ENCODE data around the gene SIMC1.
"Not testable (repeated sequence)": the region's sequence is repeated elsewhere in the genome, so short reads cannot be mapped to it uniquely, and the experiment has no call there.

SIMC1 gene

DNA sequence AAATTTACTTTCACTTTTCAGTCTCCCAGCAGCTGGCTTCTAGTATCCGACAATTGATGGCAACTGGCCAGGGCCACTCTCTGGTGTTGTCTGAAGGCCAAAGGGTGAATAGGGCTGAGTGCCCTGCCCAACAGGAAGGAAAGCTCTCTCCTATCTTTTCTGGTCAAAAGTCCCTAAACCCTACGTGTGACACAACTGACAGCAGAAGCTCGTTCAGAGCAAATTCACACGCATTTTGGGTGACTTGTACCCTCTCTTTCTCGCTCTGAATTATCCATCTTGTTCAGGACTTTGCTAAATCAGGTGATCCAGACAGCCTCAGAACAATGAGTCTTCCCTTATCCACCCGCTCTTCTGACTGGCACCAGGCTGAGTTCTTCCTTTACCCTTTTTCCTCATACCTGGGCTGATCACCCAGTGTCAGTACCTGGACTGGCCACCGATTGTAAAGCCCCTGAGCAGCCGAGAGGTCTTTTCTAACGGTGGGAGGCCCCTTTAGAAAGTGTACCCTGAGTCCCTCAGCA lies 21.8 kb upstream of the SIMC1 start:
- DNase-seq = not testable (repeated sequence)

DNA sequence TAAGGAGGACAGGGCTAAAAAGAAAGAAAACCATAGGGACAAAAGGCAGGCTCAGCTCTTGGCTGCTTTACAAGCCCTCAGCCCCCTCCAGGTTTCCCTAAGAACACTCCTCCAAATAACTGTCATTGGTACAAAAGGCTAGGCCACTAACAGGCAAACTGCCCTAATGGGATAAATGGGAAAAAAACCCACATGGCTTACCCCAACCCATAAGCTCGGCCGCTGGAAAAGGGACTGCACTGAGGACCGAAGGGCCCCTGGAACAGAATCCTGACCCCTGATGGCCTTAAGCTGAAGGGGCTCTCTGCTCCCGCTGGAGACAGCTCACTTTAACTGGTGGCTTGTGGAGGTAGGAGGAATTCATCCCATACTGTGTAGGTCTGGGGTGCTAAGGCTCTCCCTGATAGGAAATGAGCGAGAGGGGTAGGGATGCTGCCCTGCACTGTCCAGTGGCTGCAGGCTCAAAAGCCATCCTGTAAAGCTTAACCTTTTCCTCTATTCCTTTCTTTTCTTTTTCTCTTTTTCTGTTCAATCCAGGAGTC lies 21.0 kb upstream of the SIMC1 start:
- not testable (repeated sequence) for DNase-seq

DNA sequence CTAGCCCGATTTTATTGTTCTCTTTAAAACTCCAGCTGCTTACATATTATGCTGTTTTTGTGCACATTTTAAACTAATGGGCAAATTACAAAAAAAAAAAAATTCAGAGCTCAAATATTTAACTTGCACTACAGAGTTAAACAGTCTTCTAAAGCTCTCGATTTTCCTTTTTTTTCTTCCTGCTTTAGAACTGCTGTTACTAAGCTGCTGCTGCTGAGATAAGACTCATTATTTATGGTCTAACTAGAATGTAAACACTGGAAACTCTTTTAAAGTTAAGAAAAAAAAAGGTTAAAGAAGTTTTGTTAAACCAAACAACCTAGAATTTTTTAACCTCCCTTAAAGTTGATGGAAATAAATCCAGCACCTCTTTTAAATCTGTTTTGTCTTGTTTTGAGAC lies 20.5 kb upstream of the SIMC1 start:
- DNase-seq = not testable (repeated sequence)

DNA sequence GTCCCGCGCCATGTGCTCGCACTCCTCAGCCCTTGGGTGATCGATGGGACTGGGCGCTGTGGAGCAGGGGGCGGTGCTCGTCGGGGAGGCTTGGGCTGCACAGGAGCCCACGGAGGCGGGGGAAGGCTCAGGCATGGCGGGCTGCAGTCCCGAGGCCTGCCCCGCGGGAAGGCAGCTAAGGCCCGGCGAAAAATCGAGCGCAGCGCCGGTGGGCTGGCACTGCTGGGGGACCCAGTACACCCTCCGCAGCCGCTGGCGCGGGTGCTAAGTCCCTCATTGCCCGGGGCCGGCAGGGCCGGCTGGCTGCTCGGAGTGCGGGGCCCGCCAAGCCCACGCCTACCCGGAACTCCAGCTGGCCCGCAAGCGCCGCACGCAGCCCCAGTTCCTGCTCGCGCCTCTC lies 16.2 kb upstream of the SIMC1 start:
- DNase-seq = not testable (repeated sequence)

DNA sequence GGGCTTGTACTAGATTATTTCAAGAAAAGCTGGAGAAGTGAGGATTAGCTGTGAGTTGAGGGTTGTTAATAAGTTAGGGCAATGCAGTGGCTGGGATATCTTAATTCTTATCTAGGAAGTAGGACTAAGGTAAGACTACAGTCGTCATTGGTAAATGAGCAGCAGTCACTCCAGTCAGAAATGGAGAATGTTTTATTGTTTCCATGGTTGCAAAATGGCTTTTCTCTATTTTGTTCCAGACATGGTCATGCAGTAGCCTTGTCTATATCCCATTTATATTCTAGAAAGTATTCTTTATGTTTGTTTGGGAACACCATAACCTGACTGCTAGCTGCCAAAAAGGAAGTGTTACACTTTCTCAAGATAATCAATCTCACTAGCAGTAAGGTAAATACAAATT lies 9.9 kb upstream of the SIMC1 start:
- not testable (repeated sequence) for DNase-seq

DNA sequence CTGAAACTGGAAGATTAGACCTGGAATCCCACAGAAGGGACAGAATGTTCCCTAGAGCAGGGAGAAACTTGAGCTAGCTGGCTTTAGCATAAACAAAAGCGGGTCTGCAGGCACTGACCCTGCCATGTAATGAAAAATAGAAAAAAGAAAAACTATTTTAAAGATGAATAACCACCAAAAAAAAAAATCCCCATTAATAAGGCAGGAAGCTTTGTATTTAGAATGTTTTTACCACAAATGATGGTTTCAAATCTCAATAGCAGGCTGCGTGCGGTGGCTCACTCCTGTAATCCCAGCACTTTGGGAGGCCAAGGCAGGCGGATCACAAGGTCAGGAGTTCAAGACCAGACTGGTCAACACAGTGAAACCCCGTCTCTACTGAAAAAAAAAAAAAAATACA lies 5.0 kb upstream of the SIMC1 start:
- DNase-seq = not testable (repeated sequence)

DNA sequence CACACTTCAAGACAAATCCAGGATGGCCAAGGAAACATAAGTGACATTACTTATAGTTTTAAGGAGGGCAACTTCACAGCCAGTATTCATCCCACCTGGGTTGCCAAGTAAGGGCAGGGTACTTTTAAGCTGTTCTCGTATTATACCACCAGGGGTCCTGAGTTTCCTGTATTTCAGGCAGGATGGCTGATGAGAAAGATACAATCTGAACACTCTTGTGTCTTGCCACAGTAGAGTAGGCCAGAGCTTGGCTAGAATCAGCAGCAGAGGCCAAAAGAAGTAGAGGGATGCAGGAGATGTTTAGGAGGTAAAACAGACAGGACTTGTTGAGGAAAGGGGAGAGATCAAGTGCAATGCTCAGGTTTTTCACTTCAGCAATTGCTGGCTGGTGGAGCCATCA lies 3.1 kb upstream of the SIMC1 start:
- DNase-seq = peak; percentile 16 to 64

DNA sequence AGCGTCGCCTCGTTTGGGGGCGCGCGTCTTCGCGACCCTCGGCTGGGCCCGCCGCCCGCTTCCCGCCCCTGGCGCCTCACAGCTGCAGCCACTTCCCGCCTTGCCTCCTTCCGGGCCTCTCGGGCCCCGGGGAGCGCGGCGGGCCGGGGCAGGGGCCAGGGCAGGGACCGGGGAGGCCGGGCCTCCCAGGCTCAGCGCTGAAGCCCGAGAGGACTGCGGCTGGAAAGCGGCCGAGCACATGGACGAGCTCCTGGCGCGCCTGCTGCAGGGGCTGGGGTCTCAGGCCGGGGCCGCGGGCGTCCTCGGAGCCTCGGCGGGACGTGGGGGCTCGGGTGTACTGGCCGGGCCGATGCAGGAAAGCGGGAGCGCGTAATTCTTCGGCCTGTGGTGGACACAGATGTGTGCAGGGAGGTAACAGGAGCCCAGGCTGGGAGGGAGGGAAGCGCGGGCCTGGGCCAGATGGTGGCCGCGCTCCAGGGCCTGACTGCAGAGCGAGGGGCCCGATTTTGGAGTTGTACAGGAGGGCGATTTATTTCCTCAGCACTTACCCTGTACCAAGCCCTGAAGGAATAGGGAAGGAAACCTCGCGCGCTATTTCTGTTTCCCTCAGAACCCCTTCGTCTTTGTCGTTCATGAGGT lies 540 bp downstream of the SIMC1 start:
- not testable (repeated sequence) for DNase-seq

DNA sequence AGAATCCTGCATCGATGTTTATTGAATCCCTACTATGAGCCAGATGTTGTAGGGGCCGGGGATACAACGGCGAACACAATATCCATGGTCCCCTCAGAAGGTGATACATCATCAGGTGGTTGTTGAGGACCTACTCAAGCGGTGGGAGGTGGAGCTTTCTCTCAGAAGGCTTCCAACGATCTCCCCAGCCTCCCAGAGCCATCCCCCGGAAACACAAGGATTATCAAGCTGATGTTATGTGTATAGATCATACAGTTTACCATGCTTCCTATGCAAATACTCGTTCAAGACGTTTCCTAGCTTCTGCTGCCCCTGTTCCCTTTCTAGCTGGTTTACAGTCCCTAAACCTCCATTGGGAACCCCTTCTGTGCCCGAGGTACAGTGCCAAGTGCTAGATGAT lies 1.1 kb downstream of the SIMC1 start:
- DNase-seq = not testable (repeated sequence)

DNA sequence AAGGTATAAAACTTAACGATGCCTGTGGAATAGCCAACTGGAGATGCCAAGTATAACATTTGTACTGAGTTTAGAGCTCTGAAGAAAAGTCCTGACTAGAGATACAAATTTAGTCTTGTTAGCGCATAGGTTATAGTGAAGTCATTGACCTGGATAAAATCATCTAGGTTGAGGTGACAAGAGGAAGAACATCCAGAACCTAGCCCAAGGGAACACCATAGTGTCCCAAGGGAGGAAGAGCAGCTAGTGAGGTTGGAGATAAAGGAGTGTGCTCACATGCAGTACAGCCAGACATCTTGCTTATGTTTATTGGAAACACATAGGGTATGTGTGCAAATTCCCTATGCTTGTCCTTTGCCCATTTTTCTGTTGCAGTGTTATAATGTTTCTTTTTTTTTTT lies 6.1 kb downstream of the SIMC1 start:
- not testable (repeated sequence) for DNase-seq

DNA sequence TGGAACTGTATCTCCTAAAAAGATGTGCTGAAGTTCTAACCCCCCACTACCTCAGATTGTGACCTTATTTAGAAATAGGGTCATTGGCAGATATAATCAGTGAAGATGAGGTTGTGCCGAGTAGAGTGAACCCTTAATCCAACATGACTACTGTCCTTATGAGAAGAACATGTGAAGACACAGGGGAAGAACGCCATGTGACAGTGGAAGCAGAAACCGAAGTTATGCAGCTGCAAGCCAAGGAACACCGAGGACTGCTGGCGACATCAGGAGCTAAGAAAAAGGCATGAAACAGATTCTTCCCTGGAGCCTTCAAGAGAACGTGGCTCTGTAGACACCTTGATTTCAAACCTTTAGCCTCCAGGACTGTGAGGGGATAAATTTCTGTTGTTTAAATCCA lies 6.8 kb downstream of the SIMC1 start:
- DNase-seq = not testable (repeated sequence)

DNA sequence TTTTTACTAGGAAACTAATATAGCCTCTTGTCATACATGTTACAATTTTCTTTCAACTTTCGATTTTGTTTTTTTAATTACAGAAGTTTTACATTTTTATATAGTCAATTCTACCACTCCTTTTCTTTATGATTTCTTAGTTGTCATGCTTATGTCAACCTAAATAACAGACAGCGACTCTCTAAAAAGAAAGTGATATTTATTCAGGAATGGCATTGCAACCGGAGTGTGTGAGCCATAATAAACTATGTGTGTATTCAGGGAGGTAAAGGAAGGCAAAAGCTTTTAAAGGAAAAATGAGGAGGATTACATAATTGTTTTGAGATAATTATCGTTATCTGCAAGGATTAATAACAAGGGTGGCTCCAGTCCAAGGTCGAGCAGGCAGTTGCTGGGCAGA lies 7.3 kb downstream of the SIMC1 start:
- DNase-seq = not testable (repeated sequence)

DNA sequence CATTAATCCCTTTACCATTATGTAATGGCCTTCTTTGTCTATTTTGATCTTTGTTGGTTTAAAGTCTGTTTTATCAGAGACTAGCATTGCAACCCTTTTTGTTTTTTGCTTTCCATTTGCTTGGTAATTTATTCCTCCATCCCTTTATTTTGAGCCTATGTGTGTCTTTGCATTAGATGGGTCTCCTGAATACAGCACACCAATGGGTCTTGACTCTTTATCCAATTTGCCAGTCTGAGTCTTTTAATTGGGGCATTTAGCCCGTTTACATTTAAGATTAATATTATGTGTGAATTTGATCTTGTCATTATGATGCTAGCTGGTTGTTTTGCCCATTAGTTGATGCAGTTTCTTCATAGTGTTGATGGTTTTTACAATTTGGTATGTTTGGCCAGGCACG lies 12.5 kb downstream of the SIMC1 start:
- not testable (repeated sequence) for DNase-seq

DNA sequence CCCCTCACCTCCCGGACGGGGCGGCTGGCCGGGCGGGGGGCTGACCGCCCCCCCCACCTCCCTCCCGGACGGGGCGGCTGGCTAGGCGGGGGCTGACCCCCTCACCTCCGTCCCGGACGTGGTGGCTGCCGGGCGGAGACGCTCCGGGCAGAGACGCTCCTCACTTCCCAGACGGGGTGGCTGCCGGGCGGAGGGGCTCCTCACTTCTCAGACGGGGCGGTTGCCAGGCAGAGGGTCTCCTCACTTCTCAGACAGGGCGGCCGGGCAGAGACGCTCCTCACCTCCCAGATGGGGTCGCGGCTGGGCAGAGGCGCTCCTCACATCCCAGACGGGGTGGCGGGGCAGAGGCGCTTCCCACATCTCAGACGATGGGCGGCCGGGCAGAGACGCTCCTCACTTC lies 13.9 kb downstream of the SIMC1 start:
- DNase-seq = not testable (repeated sequence)

DNA sequence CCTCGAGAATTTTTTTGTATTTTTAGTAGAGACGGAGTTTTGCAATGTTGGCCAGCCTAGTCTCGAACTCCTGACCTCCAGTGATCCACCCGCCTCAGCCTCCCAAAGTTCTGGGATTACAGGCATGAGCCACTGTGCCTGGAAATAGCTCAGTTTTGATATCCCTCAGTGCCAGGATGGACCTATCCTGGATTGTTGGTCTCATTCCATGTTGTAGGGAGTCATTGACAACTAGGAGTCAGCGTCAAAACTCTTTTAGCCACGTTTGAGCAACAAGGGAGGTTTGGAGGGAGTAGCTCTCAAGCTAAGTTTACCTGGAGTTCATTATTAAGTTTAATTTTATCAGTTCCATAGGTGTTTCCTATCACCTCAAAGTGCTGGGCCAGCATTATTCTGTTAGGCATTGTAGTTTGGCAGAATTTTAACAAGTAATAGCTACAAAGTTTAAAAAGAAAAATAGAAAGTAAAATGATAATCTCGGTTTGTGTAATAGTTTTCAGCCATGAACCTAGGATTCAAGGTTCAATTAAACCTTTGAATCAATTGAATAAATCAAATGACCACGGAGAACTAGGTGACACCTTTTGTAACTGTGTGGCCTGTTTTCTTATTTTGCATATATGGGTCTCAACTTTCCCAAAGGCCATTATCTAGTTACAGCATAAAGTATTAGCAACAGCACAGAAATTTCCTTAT lies 15.3 kb downstream of the SIMC1 start:
- not testable (repeated sequence) for DNase-seq

DNA sequence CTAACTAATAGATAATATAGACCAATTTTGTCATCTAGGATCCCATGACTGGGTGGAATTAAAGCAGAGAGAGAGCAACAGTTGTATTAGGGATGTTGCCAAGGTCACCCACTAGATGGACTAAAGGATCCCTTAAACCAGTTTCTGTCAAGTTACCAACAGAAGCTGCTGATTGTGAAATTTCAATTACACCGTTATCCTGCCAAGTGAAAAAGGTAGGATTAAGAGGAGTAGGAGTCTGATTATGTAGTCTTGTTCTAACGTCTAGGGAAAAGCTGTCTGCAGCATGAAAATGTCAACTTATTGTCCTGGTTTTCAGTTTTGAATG lies 15.8 kb downstream of the SIMC1 start:
- DNase-seq = not testable (repeated sequence)

DNA sequence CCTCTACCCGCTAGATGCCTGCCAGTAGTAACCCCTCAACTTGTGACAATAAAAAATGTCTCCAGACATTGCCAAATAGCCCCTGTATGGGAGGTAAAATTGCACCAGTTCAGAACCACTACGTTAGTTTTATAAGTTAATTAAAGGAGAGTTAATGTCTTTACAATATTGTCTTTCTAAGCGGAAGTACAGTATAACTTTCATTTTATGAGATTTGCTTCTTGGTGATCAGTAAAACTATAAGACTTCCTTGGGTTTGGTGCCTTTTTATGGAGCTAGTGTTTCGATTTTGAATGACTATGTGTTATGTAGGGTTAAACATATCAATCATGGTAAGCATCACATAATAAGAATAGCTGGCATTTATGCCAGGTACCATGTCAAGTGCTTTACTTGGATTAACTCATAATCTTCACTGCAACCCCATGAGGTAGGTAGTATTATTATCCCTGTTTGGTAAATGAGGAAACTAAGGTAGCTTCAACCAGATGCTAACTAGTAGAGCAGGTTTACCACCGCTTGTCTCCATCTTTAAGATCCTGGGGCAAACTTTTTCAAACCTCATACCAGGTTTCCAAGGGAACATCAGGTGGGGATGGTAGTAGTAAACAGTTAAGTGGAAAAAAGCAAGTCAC lies 19.8 kb downstream of the SIMC1 start:
- not testable (repeated sequence) for DNase-seq

DNA sequence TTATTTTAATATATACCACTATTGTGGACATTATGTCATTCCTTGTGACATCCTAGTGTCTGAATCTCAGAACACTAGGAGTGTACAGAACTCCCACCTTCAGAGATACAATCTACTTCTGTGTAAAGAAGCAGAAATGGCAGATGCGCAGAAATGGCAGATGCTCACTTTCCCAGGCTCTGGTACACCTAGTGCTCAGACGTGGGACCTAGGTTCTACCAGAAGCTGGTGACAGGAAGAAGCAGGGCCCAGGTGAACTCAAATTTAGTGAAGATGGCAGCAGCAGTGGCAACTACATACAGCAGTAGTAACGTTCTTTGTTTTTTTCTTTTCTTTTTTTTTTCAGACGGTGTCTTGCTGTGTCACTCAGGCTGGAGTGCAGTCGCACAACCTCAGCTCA lies 22.5 kb downstream of the SIMC1 start:
- DNase-seq = not testable (repeated sequence)

DNA sequence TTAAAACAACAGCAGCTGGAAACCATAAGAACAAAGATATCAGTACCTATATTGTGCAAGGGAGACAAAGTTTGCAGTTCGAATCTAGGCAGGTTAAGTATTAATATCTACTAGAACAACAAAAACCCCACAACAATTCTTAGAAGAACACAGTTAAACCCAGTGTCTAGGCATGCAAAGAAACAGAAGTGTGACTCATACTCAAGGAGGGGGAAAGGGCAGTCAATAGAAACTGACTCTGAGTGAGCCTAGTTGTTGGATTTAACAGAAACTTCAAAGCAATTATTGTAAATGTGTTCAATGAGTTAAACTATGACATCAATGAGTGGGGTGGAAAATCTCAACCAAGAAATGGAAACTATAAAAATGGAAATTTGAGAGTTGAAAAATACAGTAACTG lies 28.2 kb downstream of the SIMC1 start:
- DNase-seq = not testable (repeated sequence)

DNA sequence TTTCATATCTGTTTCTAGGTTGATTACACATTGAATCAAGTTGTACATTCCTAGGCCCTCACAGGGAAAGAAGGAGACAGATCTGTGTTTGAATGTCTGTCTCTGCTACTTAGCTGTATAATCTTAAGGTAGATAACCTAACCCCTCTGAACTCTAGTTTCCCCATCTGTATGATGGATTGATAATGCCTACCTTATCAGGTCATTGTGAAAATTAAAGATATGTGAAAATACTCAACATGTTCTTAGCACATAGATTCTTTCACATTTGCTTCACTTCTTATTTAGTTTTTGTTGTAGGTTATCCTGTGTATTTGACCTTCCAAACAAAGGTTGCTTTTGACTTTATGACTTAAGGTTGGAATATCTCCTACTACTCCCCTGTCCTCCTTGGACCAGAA lies 50.8 kb downstream of the SIMC1 start:
- not testable (repeated sequence) for DNase-seq

DNA sequence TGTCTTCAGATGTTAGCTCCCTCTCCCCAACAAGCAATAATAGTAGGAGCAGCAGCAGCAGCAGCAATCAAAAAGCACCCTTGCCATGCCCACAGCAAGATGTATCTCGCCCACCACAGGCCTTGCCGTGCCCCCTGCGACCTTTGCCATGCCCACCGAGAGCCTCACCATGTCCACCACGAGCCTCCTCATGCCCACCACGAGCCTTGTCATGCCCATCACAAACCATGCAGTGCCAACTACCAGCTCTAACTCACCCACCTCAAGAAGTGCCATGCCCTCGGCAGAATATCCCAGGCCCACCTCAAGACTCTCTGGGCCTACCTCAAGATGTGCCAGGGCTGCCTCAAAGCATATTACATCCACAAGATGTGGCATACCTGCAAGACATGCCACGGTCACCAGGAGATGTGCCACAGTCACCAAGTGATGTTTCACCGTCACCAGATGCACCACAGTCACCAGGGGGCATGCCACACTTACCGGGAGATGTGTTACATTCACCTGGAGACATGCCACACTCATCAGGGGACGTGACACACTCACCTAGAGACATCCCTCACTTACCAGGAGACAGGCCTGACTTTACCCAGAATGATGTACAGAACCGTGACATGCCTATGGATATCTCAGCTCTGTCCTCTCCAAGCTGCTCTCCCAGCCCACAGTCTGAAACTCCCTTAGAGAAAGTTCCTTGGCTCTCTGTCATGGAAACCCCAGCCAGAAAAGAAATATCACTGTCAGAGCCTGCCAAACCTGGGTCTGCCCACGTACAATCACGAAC lies 52.0 kb downstream of the SIMC1 start:
- DNase-seq = not testable (repeated sequence)

DNA sequence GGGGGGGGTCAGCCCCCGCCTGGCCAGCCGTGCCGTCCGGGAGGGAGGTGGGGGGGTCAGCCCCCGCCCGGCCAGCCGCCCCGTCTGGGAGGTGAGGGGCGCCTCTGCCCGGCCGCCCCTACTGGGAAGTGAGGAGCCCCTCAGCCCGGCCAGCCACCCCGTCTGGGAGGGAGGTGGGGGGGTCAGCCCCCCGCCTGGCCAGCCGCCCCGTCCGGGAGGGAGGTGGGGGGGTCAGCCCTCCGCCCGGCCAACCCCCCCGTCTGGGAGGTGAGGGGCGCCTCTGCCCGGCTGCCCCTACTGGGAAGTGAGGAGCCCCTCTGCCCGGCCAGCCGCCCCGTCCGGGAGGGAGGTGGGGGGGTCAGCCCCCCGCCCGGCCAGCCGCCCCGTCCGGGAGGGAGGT lies 67.1 kb downstream of the SIMC1 start:
- DNase-seq = not testable (repeated sequence)

Data from NCI-H524 (cell line).